Measurements from ENCODE around the gene DCLK1. TPM values are rescaled to one million over a fixed set of nuclear protein-coding genes. Genes with fewer than 3 reads are reported as not detected.

Gene DCLK1
- total RNA-seq, 3 donors from 2014 or later, result not detected

- no peaks in the 10 kb centered on the region for H3K36me3 Mint-ChIP-seq (ENCODE audit: insufficient read depth)
- no peaks in the 10 kb centered on the region for H3K9me3 Mint-ChIP-seq
- no peaks in the 10 kb centered on the region for H3K4me1 Mint-ChIP-seq (ENCODE audit: low read depth)
- no peak overlapping the region for H3K4me3 Mint-ChIP-seq
- ATAC-seq, result no peak
- no peaks in the 10 kb centered on the region for H3K27me3 Mint-ChIP-seq (ENCODE audit: low read depth)
- DNase-seq, result no peak
These were observed 223.0 kb downstream of the DCLK1 start for GRCh38 chr13:35908226-35908625.

DNA sequence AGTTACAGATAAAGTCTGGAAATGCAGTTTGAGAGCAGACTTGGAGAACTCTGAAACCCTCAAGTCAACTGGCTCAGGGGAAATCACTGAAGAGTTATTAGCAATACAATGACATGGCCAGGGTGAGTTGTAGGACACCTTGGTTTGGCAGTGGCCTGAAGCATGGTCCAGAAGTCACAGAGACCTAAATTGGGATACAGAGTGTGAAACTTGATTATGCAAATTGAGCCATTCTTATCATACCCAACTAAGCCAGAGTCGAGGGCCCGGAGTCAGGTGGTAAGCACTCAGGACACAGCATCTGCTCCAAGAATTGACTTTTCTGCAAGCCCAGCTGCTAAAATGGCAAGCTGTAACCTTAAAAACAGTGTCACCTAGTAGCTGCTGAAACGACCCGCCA, 224.5 kb downstream of the DCLK1 start:
- Mint-ChIP-seq H3K4me1 (ENCODE audit: low read depth) (no peaks in the 10 kb centered on the region), H3K27me3 (ENCODE audit: low read depth) (peaks cover 4% of the 10 kb centered on the region), H3K4me3 (no peak overlapping the region), H3K9me3 (no peaks in the 10 kb centered on the region), H3K36me3 (ENCODE audit: insufficient read depth) (no peaks in the 10 kb centered on the region)
- ATAC-seq, result no peak
- no peak for DNase-seq

GRCh38 chr13:35903075-35903474, 228.1 kb downstream of the DCLK1 start:
- ATAC-seq (no peak), DNase-seq (no peak)
- Mint-ChIP-seq H3K36me3 (ENCODE audit: insufficient read depth) (no peaks in the 10 kb centered on the region), H3K4me3 (no peak overlapping the region), H3K4me1 (ENCODE audit: low read depth) (no peaks in the 10 kb centered on the region), H3K27me3 (ENCODE audit: low read depth) (peaks cover 4% of the 10 kb centered on the region), H3K9me3 (no peaks in the 10 kb centered on the region)

DNA sequence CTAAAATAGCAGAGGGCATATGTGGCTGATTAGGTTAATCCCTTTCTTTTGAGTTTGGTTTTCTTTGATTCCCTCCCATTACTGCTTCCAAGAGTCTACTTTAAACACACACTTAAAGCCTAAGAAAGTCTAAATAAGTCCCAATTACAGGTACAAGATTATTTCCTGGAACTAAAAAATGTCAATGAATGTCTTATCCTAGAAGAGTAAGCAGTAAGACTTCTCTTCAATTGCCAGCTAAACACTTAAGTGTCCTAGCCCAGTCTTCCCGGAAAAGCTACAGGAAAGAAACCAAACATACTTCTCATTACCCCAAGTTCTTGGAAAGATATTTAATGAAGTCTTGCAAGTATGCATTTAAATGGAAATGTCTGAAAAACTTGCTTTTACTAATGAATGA, 233.1 kb downstream of the DCLK1 start:
- DNase-seq (no peak), ATAC-seq (no peak)
- Mint-ChIP-seq H3K4me3 (no peak overlapping the region), H3K9me3 (no peaks in the 10 kb centered on the region), H3K27me3 (ENCODE audit: low read depth) (peaks cover 4% of the 10 kb centered on the region), H3K36me3 (ENCODE audit: insufficient read depth) (no peaks in the 10 kb centered on the region), H3K4me1 (ENCODE audit: low read depth) (no peaks in the 10 kb centered on the region)

- ATAC-seq, result no peak
- Mint-ChIP-seq H3K36me3 (ENCODE audit: insufficient read depth) (no peaks in the 10 kb centered on the region), H3K27me3 (ENCODE audit: low read depth) (no peaks in the 10 kb centered on the region), H3K4me3 (no peak overlapping the region), H3K4me1 (ENCODE audit: low read depth) (no peaks in the 10 kb centered on the region), H3K9me3 (no peaks in the 10 kb centered on the region)
- DNase-seq, result no peak
These were observed 236.5 kb downstream of the DCLK1 start for GRCh38 chr13:35894636-35895035.

GRCh38 chr13:35892837-35893814, 238.1 kb downstream of the DCLK1 start:
- no peaks in the 10 kb centered on the region for H3K4me1 Mint-ChIP-seq (ENCODE audit: low read depth)

DNA sequence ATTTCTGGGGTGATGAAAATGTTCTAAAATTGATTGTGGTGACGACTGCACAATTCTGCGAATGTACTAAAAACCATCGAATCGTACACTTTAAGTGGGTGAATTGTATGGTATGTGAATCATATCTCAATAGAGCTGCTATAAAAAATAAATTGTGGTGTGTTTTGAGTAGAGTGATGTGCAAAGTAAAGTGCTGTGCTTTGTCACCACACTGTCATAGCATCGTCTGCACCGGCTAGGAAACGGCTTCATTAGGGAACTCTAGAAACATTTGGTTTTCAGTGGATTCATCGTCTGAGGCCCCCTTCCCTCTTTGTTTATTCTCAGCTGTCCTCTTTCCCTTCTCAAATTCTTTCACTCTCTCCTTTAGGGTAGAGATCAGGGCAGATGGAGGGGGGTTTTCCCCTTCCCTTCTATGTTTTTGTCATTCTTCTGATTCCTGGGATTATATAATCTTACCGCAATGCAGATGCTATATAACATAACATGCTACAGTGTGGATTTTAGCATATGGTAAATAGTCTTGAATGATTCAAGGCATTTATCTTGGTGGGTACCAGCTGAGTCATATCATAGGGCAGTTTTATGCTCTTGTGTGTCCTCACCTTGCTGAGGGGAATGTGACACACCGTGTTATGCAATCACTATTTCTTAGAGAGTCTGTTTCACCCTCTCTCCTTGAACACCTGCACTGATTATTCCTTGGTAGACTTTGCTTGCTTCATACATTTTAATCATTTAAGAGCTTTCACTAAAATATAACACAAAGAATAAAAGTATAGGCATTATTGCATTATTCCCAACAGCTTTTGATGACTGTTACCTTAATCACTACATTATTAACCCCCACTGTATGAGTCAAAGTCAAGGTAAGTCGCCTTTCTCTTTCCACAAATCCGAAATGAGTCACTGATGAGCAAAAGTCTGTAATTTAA, 239.4 kb downstream of the DCLK1 start:
- Mint-ChIP-seq H3K4me3 (no peak overlapping the region), H3K4me1 (ENCODE audit: low read depth) (no peaks in the 10 kb centered on the region), H3K27me3 (ENCODE audit: low read depth) (no peaks in the 10 kb centered on the region), H3K36me3 (ENCODE audit: insufficient read depth) (no peaks in the 10 kb centered on the region), H3K9me3 (no peaks in the 10 kb centered on the region)
- ATAC-seq, result no peak
- no peak for DNase-seq

More at GRCh38 chr13:35892837-35893814, 238.1 kb downstream of the DCLK1 start:
- no peak for ATAC-seq
- Mint-ChIP-seq H3K36me3 (ENCODE audit: insufficient read depth) (no peaks in the 10 kb centered on the region), H3K9me3 (no peaks in the 10 kb centered on the region), H3K27me3 (ENCODE audit: low read depth) (no peaks in the 10 kb centered on the region), H3K4me3 (no peak overlapping the region)
- DNase-seq, result no peak

GRCh38 chr13:35889560-35889959, 241.6 kb downstream of the DCLK1 start:
- no peaks in the 10 kb centered on the region for H3K36me3 Mint-ChIP-seq (ENCODE audit: insufficient read depth)
- no peak for DNase-seq

GRCh38 chr13:35888981-35889380, 242.2 kb downstream of the DCLK1 start:
- Mint-ChIP-seq H3K4me1 (ENCODE audit: low read depth) (no peaks in the 10 kb centered on the region), H3K36me3 (ENCODE audit: insufficient read depth) (no peaks in the 10 kb centered on the region), H3K4me3 (no peak overlapping the region), H3K9me3 (no peaks in the 10 kb centered on the region), H3K27me3 (ENCODE audit: low read depth) (no peaks in the 10 kb centered on the region)
- ATAC-seq (no peak), DNase-seq (no peak)

More at GRCh38 chr13:35889560-35889959, 241.6 kb downstream of the DCLK1 start:
- H3K27me3 Mint-ChIP-seq (ENCODE audit: low read depth), result no peaks in the 10 kb centered on the region
- no peak for ATAC-seq
- no peak overlapping the region for H3K4me3 Mint-ChIP-seq
- no peaks in the 10 kb centered on the region for H3K4me1 Mint-ChIP-seq (ENCODE audit: low read depth)
- no peaks in the 10 kb centered on the region for H3K9me3 Mint-ChIP-seq

- Mint-ChIP-seq H3K4me3 (no peak overlapping the region), H3K9me3 (no peaks in the 10 kb centered on the region), H3K27me3 (ENCODE audit: low read depth) (no peaks in the 10 kb centered on the region), H3K36me3 (ENCODE audit: insufficient read depth) (no peaks in the 10 kb centered on the region), H3K4me1 (ENCODE audit: low read depth) (no peaks in the 10 kb centered on the region)
- ATAC-seq (no peak), DNase-seq (no peak)
These were observed 242.7 kb downstream of the DCLK1 start for GRCh38 chr13:35888457-35888883.

GRCh38 chr13:35887115-35887666, 244.0 kb downstream of the DCLK1 start:
- ATAC-seq (no peak), DNase-seq (no peak)
- no peak overlapping the region for H3K4me3 Mint-ChIP-seq
- no peaks in the 10 kb centered on the region for H3K9me3 Mint-ChIP-seq
- H3K27me3 Mint-ChIP-seq (ENCODE audit: low read depth), result no peaks in the 10 kb centered on the region
- no peaks in the 10 kb centered on the region for H3K36me3 Mint-ChIP-seq (ENCODE audit: insufficient read depth)
- no peaks in the 10 kb centered on the region for H3K4me1 Mint-ChIP-seq (ENCODE audit: low read depth)

DNA sequence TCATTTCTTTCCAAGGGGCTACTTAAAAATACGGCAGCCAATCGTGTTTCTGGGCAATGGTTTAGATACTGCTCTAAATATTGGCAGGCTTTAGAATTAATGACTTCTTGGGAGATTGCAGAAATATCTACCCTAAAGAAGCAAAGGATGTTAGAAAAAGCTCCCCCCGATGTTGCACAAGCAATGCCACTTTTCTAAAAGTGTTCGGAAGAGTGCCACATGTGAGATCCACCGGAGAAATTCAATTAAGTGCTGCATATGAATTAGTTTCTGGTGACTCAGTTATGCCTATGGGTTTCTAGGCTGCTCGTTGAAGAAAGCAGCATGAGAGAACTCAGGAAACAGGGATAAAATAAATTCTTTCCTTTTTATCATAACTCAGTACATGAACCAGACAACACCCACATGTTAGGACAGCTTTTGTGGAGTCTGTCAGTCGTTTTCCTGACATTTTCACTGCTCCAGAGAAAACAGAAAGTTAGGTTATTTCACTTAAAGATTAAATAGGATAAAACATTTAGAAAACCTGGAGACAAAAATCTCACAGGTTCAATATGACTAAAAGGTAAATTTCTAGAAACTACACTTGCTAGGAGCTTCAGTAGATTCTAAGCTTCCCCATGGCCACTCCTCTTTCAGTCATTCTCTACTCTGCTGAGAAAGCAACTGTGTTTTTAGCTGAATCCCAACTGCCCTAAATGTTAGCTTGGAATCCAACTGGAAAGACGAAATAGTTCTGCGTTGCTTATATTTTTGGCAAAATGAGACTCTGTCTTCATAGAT, 244.7 kb downstream of the DCLK1 start:
- Mint-ChIP-seq H3K4me1 (ENCODE audit: low read depth) (no peaks in the 10 kb centered on the region), H3K27me3 (ENCODE audit: low read depth) (no peaks in the 10 kb centered on the region), H3K36me3 (ENCODE audit: insufficient read depth) (no peaks in the 10 kb centered on the region), H3K4me3 (no peak overlapping the region), H3K9me3 (no peaks in the 10 kb centered on the region)
- ATAC-seq, result no peak
- no peak for DNase-seq

GRCh38 chr13:35884211-35884760, 246.9 kb downstream of the DCLK1 start:
- Mint-ChIP-seq H3K27me3 (ENCODE audit: low read depth) (no peaks in the 10 kb centered on the region), H3K4me1 (ENCODE audit: low read depth) (no peaks in the 10 kb centered on the region), H3K9me3 (no peaks in the 10 kb centered on the region), H3K4me3 (no peak overlapping the region), H3K36me3 (ENCODE audit: insufficient read depth) (no peaks in the 10 kb centered on the region)
- DNase-seq, result no peak
- ATAC-seq, result no peak

Data from activated T-cell treated with anti-CD3 and anti-CD28 coated beads, Interleukin-2, amount 50 U/mL, for 4 hours (primary cell).